KMS-11 (cell line): Measurements from ENCODE around the gene GAMT.
A peak's percentile ranks its signal among the peaks of the same experiment; 100 is the strongest.

Source experiments
- H2AFZ ChIP-seq: fragments of 200-600 bp; sonication (generic); 2 replicates; pipeline ENCODE4 v1.6.1; 2016; ENCODE audit warnings: antibody characterized with exemption, mixed run types, low read depth
- H3K27ac ChIP-seq: fragments of 200-600 bp; sonication (generic); 2 replicates; pipeline ENCODE4 v1.6.1; 2016; ENCODE audit warnings: mild to moderate bottlenecking, mixed run types
- H3K27me3 ChIP-seq: fragments of 200-600 bp; sonication (generic); 2 replicates; pipeline ENCODE4 v1.6.1; 2017; ENCODE audit warnings: mild to moderate bottlenecking, low read depth, mixed run types, moderate library complexity; ENCODE audit not compliant: insufficient read depth
- H3K36me3 ChIP-seq: fragments of 200-600 bp; sonication (generic); 2 replicates; pipeline ENCODE4 v1.6.1; 2017; ENCODE audit warnings: mild to moderate bottlenecking, mixed run types; ENCODE audit not compliant: insufficient read depth
- H3K4me1 ChIP-seq: fragments of 200-600 bp; sonication (generic); 2 replicates; pipeline ENCODE4 v1.6.1; 2016; ENCODE audit warnings: mild to moderate bottlenecking, low read depth, mixed run types; ENCODE audit not compliant: poor library complexity, severe bottlenecking
- H3K4me2 ChIP-seq: fragments of 200-600 bp; sonication (generic); 2 replicates; pipeline ENCODE4 v1.7.0; 2016; ENCODE audit warnings: mild to moderate bottlenecking, mixed run types
- H3K4me3 ChIP-seq: fragments of 200-600 bp; sonication (generic); IDR thresholded peaks from 2 replicates; pipeline ENCODE4 v1.6.1; 2017; ENCODE audit warnings: low read depth, low read length, mixed read lengths; ENCODE audit not compliant: insufficient read depth
- H3K79me2 ChIP-seq: fragments of 200-600 bp; sonication (generic); 2 replicates; pipeline ENCODE4 v1.6.1; 2016; ENCODE audit warnings: low read depth, mixed run types; ENCODE audit not compliant: insufficient read depth
- H3K9ac ChIP-seq: fragments of 200-600 bp; sonication (generic); 2 replicates; pipeline ENCODE4 v1.6.1; 2016; ENCODE audit warnings: mild to moderate bottlenecking, mixed run types
- H4K20me1 ChIP-seq: fragments of 200-600 bp; sonication (generic); 2 replicates; pipeline ENCODE4 v1.6.1; 2016; ENCODE audit warnings: mild to moderate bottlenecking, mixed run types; ENCODE audit not compliant: insufficient read depth
- TF ChIP-seq, protein P1 (sequence below): fragments of 200-600 bp; sonication (generic); conservative IDR thresholded peaks from 2 replicates; pipeline ENCODE4 v1.6.1; 2017; ENCODE audit warnings: low read depth, mild to moderate bottlenecking, antibody characterized with exemption, low read length, moderate library complexity, mixed read lengths

Gene GAMT

DNA sequence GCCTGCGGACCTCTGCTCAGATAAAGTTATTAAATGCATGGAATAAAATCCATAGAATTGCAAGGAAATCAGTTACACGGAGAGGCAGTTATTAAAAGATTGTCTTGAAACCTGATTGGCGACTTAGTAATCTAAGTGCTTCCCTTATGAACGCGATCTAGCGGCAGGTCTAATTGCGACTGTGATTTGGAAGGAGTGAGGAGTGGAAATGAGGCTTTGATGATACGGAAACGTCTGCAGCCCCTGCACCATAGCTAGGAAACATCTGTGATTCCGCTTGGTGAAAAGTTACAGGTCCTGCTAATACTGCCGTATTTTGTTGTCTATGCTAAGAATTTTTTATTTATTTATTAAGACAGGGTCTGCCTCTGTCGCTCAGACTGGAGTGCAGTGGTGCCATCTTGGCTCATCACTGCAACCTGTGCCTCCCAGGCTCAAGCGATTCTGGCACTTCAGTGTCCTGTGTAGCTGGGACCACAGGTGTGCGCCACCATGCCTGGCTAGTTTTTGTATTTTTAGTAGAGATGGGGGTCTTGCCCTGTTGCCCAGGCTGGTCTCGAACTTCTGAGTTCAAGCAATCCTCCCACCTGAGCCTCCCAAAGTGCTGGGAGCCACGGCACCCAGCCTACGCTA, 16.7 kb downstream of the GAMT start:
- H3K9ac ChIP-seq: peak overlapping the region; percentile 67; the same call in 1 of the 2 replicates
- H3K4me1 ChIP-seq: peaks cover 14% of the 10 kb centered on the region
- peak overlapping the region; percentile 96 for H3K4me2 ChIP-seq
- no peaks in the 10 kb centered on the region for H4K20me1 ChIP-seq
- peaks cover 15% of the 10 kb centered on the region for H3K79me2 ChIP-seq
- no peak overlapping the region for H3K4me3 ChIP-seq
- TF ChIP-seq, protein P1, sequence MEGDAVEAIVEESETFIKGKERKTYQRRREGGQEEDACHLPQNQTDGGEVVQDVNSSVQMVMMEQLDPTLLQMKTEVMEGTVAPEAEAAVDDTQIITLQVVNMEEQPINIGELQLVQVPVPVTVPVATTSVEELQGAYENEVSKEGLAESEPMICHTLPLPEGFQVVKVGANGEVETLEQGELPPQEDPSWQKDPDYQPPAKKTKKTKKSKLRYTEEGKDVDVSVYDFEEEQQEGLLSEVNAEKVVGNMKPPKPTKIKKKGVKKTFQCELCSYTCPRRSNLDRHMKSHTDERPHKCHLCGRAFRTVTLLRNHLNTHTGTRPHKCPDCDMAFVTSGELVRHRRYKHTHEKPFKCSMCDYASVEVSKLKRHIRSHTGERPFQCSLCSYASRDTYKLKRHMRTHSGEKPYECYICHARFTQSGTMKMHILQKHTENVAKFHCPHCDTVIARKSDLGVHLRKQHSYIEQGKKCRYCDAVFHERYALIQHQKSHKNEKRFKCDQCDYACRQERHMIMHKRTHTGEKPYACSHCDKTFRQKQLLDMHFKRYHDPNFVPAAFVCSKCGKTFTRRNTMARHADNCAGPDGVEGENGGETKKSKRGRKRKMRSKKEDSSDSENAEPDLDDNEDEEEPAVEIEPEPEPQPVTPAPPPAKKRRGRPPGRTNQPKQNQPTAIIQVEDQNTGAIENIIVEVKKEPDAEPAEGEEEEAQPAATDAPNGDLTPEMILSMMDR: no peak
- H3K27me3 ChIP-seq: no peaks in the 10 kb centered on the region; the same call in 1 of the 2 replicates
- H2AFZ ChIP-seq: no peak overlapping the region
- peak overlapping the region; percentile 65; the same call in 1 of the 2 replicates for H3K27ac ChIP-seq
- no peaks in the 10 kb centered on the region for H3K36me3 ChIP-seq

DNA sequence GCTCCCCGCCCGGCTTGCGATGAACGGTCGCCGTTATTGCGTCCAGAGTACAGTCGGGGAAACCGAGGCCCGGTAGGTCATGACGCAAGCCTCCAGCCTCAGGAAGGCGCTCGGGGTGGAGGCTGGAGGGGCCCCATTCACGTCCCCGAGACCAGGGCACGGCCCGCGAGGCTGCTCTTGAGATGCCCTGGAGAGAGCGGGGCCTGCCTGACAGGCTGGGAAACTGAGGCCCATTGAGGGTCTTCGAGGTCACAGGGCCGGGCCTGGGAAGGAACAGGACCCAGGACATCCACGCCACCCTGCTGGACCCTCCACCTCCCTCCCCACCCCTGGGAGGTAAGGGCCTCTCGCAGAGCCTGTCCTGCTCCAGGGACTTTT, 17.3 kb downstream of the GAMT start:
- peaks cover 14% of the 10 kb centered on the region for H3K4me1 ChIP-seq
- no peaks in the 10 kb centered on the region for H4K20me1 ChIP-seq
- peak overlapping the region; percentile 47; the same call in 1 of the 2 replicates for H2AFZ ChIP-seq
- H3K27me3 ChIP-seq: no peaks in the 10 kb centered on the region; the same call in 1 of the 2 replicates
- H3K9ac ChIP-seq: peak overlapping the region; percentile 67
- H3K4me2 ChIP-seq: peak overlapping the region; percentile 96
- no peak overlapping the region for H3K4me3 ChIP-seq
- peak overlapping the region; percentile 65 for H3K27ac ChIP-seq
- TF ChIP-seq, protein P1: no peak
- H3K36me3 ChIP-seq: no peaks in the 10 kb centered on the region
- H3K79me2 ChIP-seq: peaks cover 15% of the 10 kb centered on the region

DNA sequence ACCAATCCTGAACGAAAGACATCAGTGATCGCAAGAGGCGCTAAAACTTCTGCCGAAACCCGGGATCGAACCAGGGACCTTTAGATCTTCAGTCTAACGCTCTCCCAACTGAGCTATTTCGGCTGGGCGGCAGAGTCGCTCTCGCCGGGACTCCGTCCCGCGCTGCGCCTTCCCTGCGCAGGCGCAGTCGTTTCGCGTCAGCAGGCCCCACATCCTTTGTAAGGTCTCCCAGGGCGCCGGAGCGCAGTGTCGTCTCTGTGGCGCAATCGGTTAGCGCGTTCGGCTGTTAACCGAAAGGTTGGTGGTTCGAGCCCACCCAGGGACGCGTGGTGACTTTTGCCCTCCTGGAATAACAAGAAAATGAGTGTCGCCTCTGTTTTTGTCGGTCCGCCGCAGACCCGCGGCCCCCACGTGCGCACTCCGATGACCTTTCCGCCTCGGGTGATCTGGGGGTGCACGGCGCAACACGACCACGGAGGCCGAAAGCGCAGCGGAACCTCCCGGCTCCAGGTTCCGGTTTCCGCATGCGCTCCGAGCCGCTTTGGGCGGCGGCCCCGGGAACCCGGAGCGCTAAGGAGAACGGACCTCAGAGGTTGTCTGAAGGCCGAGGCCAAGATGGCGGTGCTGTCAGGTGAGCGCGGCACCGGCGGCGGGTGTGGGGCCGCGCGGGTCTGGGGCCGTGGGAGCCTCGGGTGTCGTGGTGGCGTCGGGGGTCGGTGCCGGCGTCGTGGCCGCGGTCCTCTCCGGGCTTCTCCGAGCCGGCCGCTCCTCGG, 17.8 kb downstream of the GAMT start, which contains the start of gene NDUFS7:
NDUFS7 (plus strand) TSS at position 596 of the 773 bp plus-strand sequence; CDS start at position 616, 20 bp downstream.
- Histone ChIP-seq H4K20me1 (no peaks in the 10 kb centered on the region), H3K4me3 (no peak within 1 kb of the TSS), H3K27me3 (no peaks in the 10 kb centered on the region; the same call in 1 of the 2 replicates), H3K4me2 (peak within 1 kb of the TSS; percentile 96), H3K79me2 (peaks cover 15% of the 10 kb centered on the region), H3K27ac (peak within 1 kb of the TSS; percentile 65), H3K9ac (peak within 1 kb of the TSS; percentile 67), H2AFZ (peak within 1 kb of the TSS; percentile 47; the same call in 1 of the 2 replicates), H3K4me1 (peaks cover 14% of the 10 kb centered on the region), H3K36me3 (no peaks in the 10 kb centered on the region)
- TF ChIP-seq, protein P1: 0 out of 2 replicates have a peak, but pooled peaks have one; percentile 13

DNA sequence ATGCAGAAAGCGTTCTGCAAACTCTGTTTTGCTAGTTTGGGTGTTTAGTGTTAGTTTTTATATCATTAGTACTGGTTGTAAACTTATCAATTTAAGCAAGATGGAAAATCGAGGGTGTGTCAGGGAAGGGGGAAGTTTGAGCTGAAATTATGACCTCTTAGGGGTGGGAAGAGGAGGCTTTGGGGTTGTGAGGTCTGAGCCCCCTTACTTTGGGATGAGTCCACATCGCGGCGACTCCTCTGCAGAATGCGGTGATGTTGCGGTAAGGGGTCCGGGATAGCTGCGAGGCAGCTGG, 18.4 kb downstream of the GAMT start:
- TF ChIP-seq, protein P1: no peak
- peaks cover 15% of the 10 kb centered on the region for H3K79me2 ChIP-seq
- H4K20me1 ChIP-seq: no peaks in the 10 kb centered on the region
- H3K27me3 ChIP-seq: no peaks in the 10 kb centered on the region; the same call in 1 of the 2 replicates
- H3K9ac ChIP-seq: no peak overlapping the region
- H3K4me3 ChIP-seq: no peak overlapping the region
- H2AFZ ChIP-seq: no peak overlapping the region
- H3K27ac ChIP-seq: no peak overlapping the region
- H3K4me2 ChIP-seq: no peak overlapping the region
- H3K4me1 ChIP-seq: peaks cover 14% of the 10 kb centered on the region
- no peaks in the 10 kb centered on the region for H3K36me3 ChIP-seq
